C4-2B (cell line): ENCODE data around the gene JPT2.

ENCODE experiments used
- H3K27ac ChIP-seq: fragments of 450-650 bp; 2 replicates; pipeline ENCODE4 v1.5.1; 2017
- CTCF ChIP-seq: fragments of 450-650 bp; conservative IDR thresholded peaks from 2 replicates; pipeline ENCODE4 v1.5.1; 2017; ENCODE audit warnings: mild to moderate bottlenecking
- ZFX ChIP-seq: fragments of 450-650 bp; IDR thresholded peaks from 2 replicates; pipeline ENCODE4 v1.6.1; 2017

Gene JPT2

GRCh38 chr16:1721372-1721771 lies 43.3 kb downstream of the JPT2 start:
- H3K27ac ChIP-seq: no peak overlapping the region

GRCh38 chr16:1723450-1724147 lies 45.5 kb downstream of the JPT2 start:
- TF ChIP-seq ZFX: no peak
- TF ChIP-seq CTCF: peak; percentile 87
- H3K27ac ChIP-seq: peak overlapping the region; percentile 2; the same call in 1 of the 2 replicates

More at GRCh38 chr16:1721372-1721771, 43.3 kb downstream of the JPT2 start:
- TF ChIP-seq ZFX (no peak), CTCF (no peak)

DNA sequence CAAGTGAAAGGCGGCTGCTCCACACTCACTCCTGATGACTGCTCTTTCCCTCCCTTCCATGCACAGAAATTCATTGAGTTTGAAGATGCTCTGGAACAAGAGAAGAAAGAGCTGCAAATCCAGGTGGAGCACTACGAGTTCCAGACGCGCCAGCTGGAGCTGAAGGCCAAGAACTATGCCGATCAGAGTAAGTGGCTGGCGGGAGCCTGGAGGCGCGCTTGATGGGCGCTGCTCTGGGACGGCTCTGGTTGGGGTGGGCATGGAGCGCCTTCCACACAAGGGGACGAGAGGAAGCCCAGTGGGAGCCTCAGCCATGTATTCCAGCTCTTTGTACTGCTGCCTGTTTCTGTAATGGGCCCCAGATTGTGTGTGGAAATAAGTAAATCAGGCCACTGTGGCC lies 46.4 kb downstream of the JPT2 start:
- no peak for TF ChIP-seq ZFX
- no peak for TF ChIP-seq CTCF
- no peak overlapping the region; the same call in 1 of the 2 replicates for H3K27ac ChIP-seq

GRCh38 chr16:1726661-1727502 lies 48.8 kb downstream of the JPT2 start:
- no peak for TF ChIP-seq CTCF
- TF ChIP-seq ZFX: no peak

DNA sequence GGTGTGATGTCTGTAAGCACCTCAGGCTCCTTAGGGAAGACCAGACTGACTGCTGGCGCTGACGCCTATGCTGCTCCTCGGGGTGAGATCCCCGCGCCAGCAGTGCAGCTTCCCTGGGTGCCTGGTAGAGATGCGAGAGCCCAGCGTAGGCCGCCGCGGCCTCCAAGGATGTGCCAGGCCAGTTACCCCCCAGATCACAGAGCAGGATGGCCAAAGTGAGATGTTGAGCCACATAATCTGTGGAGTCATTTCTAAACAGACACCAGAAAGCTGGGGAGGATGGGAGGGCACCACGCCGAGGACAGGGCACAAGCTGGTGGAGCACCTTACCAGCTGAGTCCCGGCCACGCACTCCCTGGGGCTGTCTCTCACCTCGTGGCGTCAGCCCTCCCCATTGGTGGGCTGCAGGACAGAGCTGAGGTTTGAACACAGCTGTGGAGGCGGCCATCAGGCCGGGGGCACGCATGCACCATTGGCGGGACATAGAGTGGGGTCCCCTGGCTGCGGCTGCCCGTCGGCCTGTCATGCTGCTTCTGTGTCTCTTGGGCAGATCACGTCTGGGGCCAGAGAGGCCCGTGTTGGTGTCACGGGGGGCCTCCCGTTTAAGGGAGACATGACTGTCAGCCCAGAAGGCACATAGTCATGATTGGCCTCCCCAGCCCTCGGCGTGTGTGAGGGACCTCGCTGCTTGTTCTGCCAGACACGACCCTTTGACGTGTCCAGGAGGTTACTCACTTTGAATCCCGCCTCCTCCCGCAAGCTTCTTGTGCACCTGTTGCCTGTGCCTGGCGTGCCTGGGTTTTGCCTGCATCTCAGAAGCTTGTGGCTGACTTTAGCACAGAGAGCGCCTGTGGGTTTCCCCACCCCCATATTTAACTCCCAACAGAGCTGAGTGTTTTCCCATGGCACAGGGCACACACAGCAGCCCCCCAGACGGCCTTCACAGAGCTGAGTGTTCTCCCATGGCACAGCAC lies 49.9 kb downstream of the JPT2 start:
- TF ChIP-seq ZFX (no peak), CTCF (no peak)
- H3K27ac ChIP-seq: no peak overlapping the region

More at GRCh38 chr16:1726661-1727502, 48.8 kb downstream of the JPT2 start:
- H3K27ac ChIP-seq: no peak overlapping the region

- no peak overlapping the region for H3K27ac ChIP-seq
- no peak for TF ChIP-seq CTCF
Observed at GRCh38 chr16:1729026-1729425, 50.9 kb downstream of the JPT2 start.
